G401 (cell line): ENCODE data around the gene LRRC71. TPM values are rescaled to one million over a fixed set of nuclear protein-coding genes. Genes with fewer than 3 reads are reported as not detected.

Source experiments
- DNase-seq: peaks from one replicate; pipeline ENCODE4 v3.0.0-alpha.2; 2015; ENCODE audit warnings: low spot score
- in situ Hi-C: cut with HindIII; loops from 2 replicates; pipeline ENCODE4 v1.10.0; 2016; ENCODE audit warnings: low sequenced_read_pairs, mixed read lengths
- total RNA-seq: library from RNA; depleted of rRNA; stranded (reverse); fragments of >200 nt; shearing (Covaris generic); gene quantifications from 2 replicates; pipeline ENCODE4 v1.2.3, GENCODE V29; 2014

The LRRC71 gene
- total RNA-seq, 1 experiment from 2014 or later: not detected

- DNase-seq: peak; percentile 82
- in situ Hi-C loops: no loop called here
Measured at GRCh38 chr1:156889802-156890580, 30.4 kb upstream of the LRRC71 start.

- DNase-seq: peak; percentile 71
Measured at GRCh38 chr1:156892190-156893047, 28.0 kb upstream of the LRRC71 start.

DNA sequence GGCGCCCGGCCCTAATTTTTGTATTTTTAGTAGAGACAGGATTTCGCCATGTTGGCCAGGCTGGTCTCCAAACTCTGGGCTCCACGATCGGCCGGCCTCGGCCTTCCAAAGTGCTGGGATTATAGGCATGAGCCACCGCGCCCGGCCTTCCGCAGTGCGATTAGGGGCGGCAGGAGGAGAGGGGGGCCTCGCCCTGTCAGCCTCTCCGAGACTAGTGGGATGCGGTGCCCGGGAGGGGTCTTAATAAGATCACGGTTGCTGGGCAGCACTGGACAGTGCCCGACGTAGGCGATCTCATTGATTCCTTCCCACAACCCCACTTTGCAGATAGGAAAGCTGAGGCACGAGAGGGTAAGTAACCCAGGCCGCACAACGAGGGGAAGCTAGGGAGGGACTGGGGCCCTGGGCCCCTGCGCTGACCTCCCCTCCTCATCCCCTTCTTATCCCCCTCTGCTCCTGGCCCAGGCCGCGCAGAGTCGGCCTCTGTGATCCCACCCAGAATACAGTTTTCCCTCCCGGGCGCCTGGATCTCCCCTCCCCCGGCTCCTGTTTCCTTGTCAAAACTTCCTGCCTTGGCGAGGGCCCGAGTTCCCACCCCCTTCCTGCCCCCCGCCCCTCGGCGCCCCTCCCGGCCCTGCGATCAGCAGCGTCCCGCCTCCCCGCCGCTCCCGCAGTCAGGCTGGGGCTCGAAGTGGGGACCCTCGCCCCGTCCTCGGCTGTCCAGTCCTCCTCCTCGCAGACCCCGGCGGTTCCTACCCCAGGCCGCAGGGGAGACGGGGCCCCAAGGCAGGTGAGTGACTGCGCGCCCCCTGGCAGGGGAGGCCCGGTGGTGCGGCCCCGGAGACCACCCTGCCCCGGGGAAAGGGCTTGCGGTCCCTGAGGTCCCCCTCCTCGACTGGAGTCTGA lies 27.1 kb upstream of the LRRC71 start, which contains the start of gene PEAR1:
Gene PEAR1 (plus strand): TSS at position 671 of the 906 bp plus-strand sequence. CDS start 10,209 bp downstream, outside the sequence.
- in situ Hi-C loops: no loop called here
- no peak for DNase-seq

More at GRCh38 chr1:156892190-156893047, 28.0 kb upstream of the LRRC71 start:
- in situ Hi-C loops: no loop called here

- DNase-seq: no peak
- in situ Hi-C loops: no loop called here
Measured at GRCh38 chr1:156894001-156894400, 26.4 kb upstream of the LRRC71 start.

DNA sequence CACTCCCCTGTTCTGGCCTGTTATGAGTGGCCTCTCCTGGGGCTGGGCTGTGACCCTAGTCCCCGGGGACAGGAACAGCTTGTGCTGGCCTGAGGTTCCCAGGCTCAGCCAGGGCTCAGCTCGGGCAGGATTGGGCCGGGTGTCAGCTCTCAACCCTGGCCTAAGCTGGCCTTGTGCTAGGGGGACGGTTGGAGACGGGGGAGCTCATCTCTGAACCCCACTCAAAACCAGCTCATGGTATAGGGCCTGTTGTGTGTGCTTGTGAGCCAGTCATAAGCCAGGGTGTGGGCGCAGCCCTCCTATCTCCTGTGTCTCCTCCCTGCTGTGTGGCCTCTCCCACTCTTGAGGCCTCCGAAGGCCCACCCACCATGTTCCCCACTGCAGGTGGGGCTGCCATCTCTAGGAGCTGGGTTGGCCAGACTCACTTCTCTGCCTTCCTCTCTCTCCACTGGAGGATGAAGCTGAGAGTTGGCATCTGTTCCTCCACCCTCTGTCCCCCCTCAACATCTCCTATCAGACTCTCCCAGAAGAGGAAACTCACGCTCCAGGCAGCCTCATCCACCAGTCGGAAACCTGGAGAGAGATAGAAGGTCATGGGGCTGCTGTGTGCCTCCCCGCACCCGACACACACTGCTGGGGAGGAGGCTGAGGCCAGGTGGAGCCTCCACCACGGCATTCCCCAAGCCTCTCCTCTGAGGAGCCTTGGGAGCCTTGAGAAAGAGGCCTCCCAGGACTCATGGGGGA lies 25.5 kb upstream of the LRRC71 start:
- no peak for DNase-seq
- in situ Hi-C loops: no loop called here

GRCh38 chr1:156895455-156895812 lies 25.0 kb upstream of the LRRC71 start:
- in situ Hi-C loops: no loop called here
- DNase-seq: peak; percentile 23

GRCh38 chr1:156895927-156896326 lies 24.5 kb upstream of the LRRC71 start:
- no peak for DNase-seq
- in situ Hi-C loops: no loop called here

GRCh38 chr1:156896490-156897033 lies 23.9 kb upstream of the LRRC71 start:
- in situ Hi-C loops: no loop called here
- DNase-seq: no peak

DNA sequence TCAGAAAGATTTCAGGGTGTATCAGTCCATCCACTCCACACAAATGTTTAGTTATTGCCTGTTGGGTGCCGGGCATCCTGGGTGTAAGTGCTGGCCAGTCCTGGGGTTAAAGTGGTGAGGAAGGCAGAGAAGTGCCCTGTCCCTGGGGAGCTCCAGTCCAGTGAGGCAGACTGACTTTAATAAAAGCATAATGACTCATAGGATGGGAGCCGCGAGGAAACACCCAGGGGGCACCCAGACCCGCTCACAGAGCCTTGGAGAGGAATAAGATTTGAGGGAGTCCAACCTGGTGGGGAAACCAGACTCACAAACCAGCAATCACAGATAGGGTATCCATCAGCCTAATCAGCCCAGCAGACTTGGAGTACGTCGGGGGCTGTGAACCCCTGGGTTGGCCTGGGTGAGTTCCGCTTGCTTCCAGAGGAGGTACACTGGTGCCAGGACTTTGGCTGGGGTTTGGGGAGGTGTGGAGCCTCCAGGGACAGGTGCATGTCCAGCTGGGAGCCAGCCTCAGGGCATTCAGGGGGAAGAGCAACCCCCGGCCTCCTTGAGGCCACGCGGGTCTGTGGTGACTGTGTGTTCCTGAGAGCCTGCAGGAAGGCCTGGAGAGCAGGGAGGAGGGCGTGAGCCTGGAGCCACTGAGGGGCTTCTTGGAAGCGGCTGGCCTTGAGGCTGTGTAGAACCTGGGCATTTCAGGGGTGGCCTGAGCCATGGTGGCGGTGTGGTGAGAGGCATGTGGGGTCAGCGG lies 23.2 kb upstream of the LRRC71 start:
- DNase-seq: no peak
- in situ Hi-C loops: no loop called here

DNA sequence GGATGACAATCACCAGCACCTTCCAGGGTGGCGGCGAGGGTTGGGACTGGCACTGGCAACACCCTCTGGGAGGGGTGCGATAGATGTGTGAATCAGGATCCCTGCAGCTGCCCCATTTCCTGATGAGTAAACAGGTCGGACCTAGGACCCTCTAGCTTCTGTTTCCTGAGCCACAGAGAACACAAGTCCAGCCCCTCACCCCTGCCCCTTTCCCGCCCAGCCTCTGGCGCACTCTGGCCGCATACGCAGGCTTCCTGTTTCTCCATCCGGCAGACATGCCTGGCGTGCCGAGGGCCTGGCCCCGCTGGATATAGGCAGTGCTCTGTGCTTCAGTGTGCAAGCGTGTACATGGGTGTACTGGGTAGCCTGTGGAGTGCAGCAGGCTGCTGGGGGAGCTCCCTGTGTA lies 22.3 kb upstream of the LRRC71 start:
- in situ Hi-C loops: no loop called here

DNA sequence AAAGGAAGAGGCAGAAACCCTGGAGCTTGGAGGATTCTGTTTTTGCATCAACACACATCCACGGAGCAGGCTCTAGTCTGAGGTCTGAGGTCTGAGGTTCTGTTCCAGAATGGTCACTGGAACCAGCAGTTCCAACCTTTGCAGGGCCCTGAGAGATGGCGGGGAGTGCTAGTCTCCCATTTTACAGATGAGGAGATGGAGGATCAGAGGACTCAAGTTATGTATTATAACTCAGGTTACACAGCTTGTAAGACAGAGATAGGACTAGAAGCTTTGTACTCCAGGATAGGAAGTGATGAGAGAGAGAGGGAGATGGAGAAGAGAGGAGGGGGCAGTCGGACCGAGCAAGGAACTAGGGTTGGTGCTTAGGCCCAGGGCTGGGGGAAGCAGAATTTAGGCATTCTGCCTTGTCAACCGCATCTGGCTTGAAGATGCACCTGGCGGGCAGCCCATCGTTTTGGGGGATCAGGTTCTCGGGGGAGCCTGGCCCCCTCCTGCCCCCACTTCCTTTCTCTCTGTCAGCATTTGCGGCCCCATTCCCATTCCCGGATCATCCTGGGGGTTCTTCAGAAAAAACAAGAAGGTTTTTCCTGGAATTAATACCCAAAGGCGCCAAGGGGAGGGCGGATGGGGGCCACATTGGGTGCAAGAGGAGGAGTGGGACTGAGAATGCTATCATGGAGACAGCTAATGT lies 21.3 kb upstream of the LRRC71 start:
- in situ Hi-C loops: no loop called here
- DNase-seq: no peak

More for the DNA sequence above, 22.3 kb upstream of the LRRC71 start:
- no peak for DNase-seq

DNA sequence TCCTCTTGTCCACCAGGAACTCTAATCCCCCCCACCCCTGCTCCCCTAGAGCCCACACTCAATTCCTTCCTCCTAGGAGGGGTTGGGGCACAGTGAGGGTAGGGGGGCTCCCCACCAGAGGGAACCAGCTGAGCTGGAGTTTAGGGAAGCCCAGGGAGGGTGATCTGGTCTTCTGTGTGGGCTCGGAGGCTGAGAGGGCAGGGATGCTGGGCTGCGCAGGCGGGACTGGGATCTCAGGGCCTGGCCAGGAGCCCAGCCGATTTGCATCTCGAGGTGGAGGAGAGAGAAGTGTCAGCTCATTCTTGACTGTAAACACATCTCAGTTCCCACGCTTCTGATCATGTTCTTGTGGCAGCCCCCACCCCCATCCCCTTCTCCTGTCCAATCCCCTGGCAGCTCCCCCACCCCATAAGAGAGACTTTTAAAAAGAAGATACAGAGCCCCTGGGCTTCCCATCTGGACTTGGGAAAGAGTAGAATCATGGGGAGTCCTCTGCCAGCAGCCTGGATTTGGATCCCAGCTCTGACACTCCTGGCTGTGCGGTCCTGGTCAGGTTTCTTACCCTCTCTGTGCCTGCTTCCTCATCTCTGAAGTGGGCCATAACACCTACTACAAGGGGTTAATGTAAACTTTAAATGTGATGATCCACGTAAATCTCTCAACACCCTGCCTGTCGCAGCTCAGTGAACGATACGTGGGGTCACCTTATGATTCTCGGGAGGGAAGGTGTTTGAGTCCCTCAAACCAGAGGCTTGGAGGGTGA lies 20.3 kb upstream of the LRRC71 start:
- no peak for DNase-seq
- in situ Hi-C loops: no loop called here

DNA sequence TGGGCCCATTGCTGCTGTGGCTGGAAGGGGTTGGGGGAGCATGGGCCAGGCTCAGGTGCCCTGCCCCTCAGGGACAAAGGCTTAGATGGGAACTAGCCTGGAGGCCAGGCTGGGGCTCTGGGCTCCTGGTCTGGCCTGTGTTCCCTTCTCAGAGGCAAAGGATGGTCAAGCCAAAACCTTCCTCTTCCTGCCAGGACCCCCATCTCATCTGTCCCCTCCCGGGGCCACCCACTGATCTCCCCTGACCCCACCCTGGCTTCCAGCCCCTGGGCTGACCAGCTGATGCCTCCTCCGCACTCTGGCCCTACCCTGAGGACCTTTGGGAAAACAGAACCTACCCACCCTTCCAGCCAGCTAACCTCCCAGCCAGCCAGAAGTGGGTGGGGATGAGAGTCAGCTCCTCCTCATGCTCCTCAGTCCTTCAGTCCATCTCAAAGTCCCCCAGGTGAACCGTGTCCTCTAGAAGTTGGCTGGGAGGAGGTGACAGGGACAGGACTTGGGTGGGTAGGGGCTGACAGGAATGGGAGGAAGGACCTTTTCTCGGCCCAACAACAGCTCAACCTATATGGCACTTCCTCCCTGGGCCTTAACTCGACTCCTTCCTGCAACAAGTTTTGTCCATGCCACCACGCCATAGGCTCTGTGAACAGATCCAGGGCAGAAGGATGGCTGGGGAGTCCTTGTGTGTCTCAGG lies 19.4 kb upstream of the LRRC71 start:
- in situ Hi-C loops: no loop called here
- no peak for DNase-seq

DNA sequence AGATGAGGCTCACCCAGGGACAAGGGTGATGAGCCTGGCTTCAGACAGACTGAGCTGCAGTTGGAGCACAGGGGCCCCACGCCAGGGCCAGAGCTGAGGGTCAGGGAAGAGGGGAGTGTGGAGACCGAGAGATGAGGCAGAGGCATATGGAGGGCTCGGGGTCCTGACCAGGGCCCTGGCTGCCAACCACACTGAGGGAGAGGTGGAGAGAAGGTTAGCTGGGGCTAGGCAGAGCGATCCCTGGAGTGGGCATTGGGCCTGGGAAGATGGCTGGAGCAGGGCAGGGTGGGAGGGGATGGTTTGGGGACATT lies 18.9 kb upstream of the LRRC71 start:
- DNase-seq: no peak
- in situ Hi-C loops: no loop called here

GRCh38 chr1:156901966-156902915 lies 18.2 kb upstream of the LRRC71 start:
- no peak for DNase-seq
- in situ Hi-C loops: no loop called here
